Activated naive CD8-positive, alpha-beta T cell treated with anti-CD3 and anti-CD28 coated beads, Interleukin-2, amount 50 U/mL, for 24 hours (primary cell): Measurements from ENCODE around the gene C18orf54.
A peak's percentile ranks its signal among the peaks of the same experiment; 100 is the strongest.
"Not testable (repeated sequence)": the region's sequence is repeated elsewhere in the genome, so short reads cannot be mapped to it uniquely, and the experiment has no call there.

Experiments used
- ATAC-seq: fragments of 150-1000 bp; cut with Tn5 transposase; one replicate; pipeline ENCODE4 v1.10.0; 2021
- DNase-seq: peaks from one replicate; pipeline ENCODE4 v3.0.0; 2021
- H3K27ac Mint-ChIP-seq: one replicate; pipeline ENCODE4 v1.8.0; 2021; ENCODE audit warnings: mild to moderate bottlenecking, mixed read lengths
- H3K27me3 Mint-ChIP-seq: one replicate; pipeline ENCODE4 v1.8.0; 2021; ENCODE audit warnings: mixed read lengths
- H3K36me3 Mint-ChIP-seq: one replicate; pipeline ENCODE4 v1.8.0; 2021; ENCODE audit warnings: low read depth, mixed read lengths
- H3K4me1 Mint-ChIP-seq: one replicate; pipeline ENCODE4 v1.8.0; 2021; ENCODE audit warnings: mixed read lengths
- H3K4me3 Mint-ChIP-seq: one replicate; pipeline ENCODE4 v1.8.0; 2021; ENCODE audit warnings: mild to moderate bottlenecking, moderate library complexity, mixed read lengths
- H3K9me3 Mint-ChIP-seq: one replicate; pipeline ENCODE4 v1.8.0; 2021; ENCODE audit warnings: mixed read lengths

C18orf54 gene

GRCh38 chr18:54359233-54359632, 1.5 kb downstream of the C18orf54 start:
- DNase-seq (no peak), ATAC-seq (no peak)
- Mint-ChIP-seq H3K9me3 (no peaks in the 10 kb centered on the region), H3K4me1 (peaks cover 21% of the 10 kb centered on the region), H3K27ac (no peak overlapping the region), H3K36me3 (peaks cover 14% of the 10 kb centered on the region), H3K27me3 (no peaks in the 10 kb centered on the region), H3K4me3 (peak overlapping the region; percentile 99)

- ATAC-seq = no peak
- Mint-ChIP-seq H3K4me3 (no peak overlapping the region), H3K4me1 (peaks cover 21% of the 10 kb centered on the region), H3K9me3 (no peaks in the 10 kb centered on the region), H3K27me3 (no peaks in the 10 kb centered on the region), H3K36me3 (peaks cover 14% of the 10 kb centered on the region), H3K27ac (no peak overlapping the region)
- DNase-seq = no peak
These were observed 2.7 kb downstream of the C18orf54 start for GRCh38 chr18:54360406-54360805.

- peaks cover 5% of the 10 kb centered on the region for H3K36me3 Mint-ChIP-seq
- H3K27ac Mint-ChIP-seq = no peak overlapping the region
- no peak for ATAC-seq
- H3K4me1 Mint-ChIP-seq = no peaks in the 10 kb centered on the region
- no peak overlapping the region for H3K4me3 Mint-ChIP-seq
- H3K27me3 Mint-ChIP-seq = no peaks in the 10 kb centered on the region
- DNase-seq = no peak
- H3K9me3 Mint-ChIP-seq = no peaks in the 10 kb centered on the region
These were observed 20.4 kb downstream of the C18orf54 start for GRCh38 chr18:54378057-54378456.

- DNase-seq (no peak), ATAC-seq (no peak)
- no peaks in the 10 kb centered on the region for H3K4me1 Mint-ChIP-seq
- H3K36me3 Mint-ChIP-seq = peaks cover 1% of the 10 kb centered on the region
- no peak overlapping the region for H3K27ac Mint-ChIP-seq
- H3K4me3 Mint-ChIP-seq = no peak overlapping the region
- no peaks in the 10 kb centered on the region for H3K9me3 Mint-ChIP-seq
- H3K27me3 Mint-ChIP-seq = no peaks in the 10 kb centered on the region
These were observed 23.9 kb downstream of the C18orf54 start for GRCh38 chr18:54381640-54382039.

DNA sequence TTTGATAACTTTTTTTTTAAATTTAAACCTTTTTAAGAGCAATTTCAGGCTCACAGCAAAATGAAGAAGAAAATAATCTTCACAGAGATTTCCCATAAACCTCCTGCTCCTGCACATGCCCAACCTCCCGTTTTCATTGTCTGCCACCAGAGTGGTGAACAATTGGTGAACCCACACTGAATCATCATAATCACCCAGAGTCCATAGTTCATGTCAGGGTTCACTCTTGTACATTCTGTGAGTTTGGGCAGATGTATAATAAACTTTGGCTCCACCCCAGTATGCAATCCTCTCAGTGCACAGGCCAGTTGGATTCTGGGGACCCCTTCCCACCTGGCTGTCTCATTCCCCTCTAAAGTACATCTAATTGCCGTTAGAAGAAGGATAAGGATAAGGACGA, 24.4 kb downstream of the C18orf54 start:
- Mint-ChIP-seq H3K9me3 (no peaks in the 10 kb centered on the region), H3K27me3 (no peaks in the 10 kb centered on the region), H3K4me3 (no peak overlapping the region), H3K4me1 (no peaks in the 10 kb centered on the region), H3K36me3 (no peaks in the 10 kb centered on the region), H3K27ac (no peak overlapping the region)
- DNase-seq (no peak), ATAC-seq (no peak)

DNA sequence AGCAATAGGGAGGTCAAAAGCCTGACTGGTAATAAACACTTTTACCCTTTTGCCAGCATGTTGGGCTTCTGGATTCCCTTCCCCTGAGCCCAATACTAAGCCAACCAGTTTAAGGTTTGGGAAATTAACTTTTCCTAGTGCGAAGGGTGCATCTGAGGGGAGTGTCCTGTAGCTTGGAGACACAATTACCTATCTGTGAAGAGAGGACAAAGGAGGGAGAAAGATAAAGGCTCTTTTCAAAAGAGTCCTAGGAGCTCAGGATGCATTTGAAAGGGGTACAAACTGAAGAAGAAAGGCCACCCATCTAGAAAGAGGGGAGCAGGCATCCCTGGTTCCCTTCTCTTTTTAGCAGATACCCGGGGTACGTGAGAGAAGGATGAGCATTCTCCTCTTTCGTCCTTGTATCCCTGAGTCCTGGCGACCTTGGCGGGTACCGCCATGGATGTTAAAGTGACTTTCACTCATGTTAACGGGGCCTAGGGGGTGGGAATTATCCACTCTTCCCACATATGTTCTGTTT, 25.1 kb downstream of the C18orf54 start:
- ATAC-seq (no peak), DNase-seq (no peak)
- no peak overlapping the region for H3K27ac Mint-ChIP-seq
- H3K4me1 Mint-ChIP-seq = no peaks in the 10 kb centered on the region
- H3K36me3 Mint-ChIP-seq = no peaks in the 10 kb centered on the region
- no peaks in the 10 kb centered on the region for H3K9me3 Mint-ChIP-seq
- no peak overlapping the region for H3K4me3 Mint-ChIP-seq
- H3K27me3 Mint-ChIP-seq = no peaks in the 10 kb centered on the region

- H3K4me1 Mint-ChIP-seq = peaks cover 8% of the 10 kb centered on the region
- H3K27me3 Mint-ChIP-seq = peaks cover 6% of the 10 kb centered on the region
- H3K4me3 Mint-ChIP-seq = no peak overlapping the region
- no peaks in the 10 kb centered on the region for H3K36me3 Mint-ChIP-seq
- no peaks in the 10 kb centered on the region for H3K9me3 Mint-ChIP-seq
- ATAC-seq (no peak), DNase-seq (no peak)
- no peak overlapping the region for H3K27ac Mint-ChIP-seq
These were observed 28.3 kb downstream of the C18orf54 start for GRCh38 chr18:54386043-54386442.

DNA sequence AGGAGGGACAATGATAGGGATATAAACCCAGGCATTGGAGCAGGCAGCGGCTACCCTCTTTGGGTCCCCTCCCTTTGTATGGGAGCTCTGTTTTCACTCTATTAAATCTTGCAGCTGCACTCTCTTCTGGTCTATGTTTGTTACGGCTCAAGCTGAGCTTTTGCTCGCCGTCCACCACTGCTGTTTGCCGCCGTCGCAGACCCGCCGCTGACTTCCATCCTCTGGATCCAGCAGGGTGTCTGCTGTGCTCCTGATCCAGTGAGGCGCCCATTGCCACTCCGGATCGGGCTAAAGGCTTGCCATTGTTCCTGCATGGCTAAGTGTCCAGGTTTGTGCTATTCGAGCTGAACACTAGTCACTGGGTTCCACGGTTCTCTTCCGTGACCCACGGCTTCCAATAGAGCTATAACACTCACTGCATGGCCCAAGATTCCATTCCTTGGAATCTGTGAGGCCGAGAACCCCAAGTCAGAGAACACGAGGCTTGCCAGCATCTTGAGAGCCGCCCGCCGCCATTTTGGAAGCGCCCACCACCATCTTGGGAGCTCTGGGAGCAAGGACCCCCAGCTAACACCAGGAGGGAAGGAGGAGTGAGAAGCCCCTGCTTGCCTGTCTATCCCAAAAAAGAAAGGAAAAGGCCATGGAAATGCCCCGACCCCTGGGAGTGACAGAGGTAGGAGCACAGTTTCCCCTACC, 29.2 kb downstream of the C18orf54 start:
- DNase-seq, H3K27ac Mint-ChIP-seq, H3K9me3 Mint-ChIP-seq, H3K4me1 Mint-ChIP-seq, ATAC-seq, H3K27me3 Mint-ChIP-seq, H3K4me3 Mint-ChIP-seq, H3K36me3 Mint-ChIP-seq: not testable (repeated sequence)

DNA sequence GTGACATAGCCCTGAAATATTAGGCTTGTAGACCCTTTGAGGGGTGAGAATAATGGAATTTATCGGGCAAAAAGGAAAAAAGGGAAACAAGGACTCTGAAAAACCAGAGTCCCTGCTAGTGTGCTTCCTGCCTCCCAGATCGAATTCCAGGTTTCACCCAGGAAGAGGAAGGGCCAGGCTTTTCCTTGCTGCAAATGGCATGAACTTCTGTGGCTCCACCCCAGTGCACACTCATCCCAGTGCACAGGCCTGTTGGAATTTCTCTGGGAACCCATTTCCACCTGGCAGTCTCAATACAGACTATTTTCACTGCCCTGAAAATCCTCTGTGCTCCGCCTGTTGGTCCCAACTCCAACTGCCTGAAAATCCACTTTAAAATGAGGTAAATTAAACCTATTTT, 29.9 kb downstream of the C18orf54 start:
- Mint-ChIP-seq H3K27ac (no peak overlapping the region), H3K27me3 (peaks cover 6% of the 10 kb centered on the region), H3K9me3 (no peaks in the 10 kb centered on the region), H3K4me1 (peaks cover 8% of the 10 kb centered on the region), H3K4me3 (no peak overlapping the region), H3K36me3 (no peaks in the 10 kb centered on the region)
- DNase-seq (no peak), ATAC-seq (no peak)

GRCh38 chr18:54388203-54389142, 30.8 kb downstream of the C18orf54 start:
- peaks cover 6% of the 10 kb centered on the region for H3K27me3 Mint-ChIP-seq

GRCh38 chr18:54389143-54389505, 31.4 kb downstream of the C18orf54 start:
- H3K36me3 Mint-ChIP-seq = no peaks in the 10 kb centered on the region
- H3K4me3 Mint-ChIP-seq = no peak overlapping the region
- H3K9me3 Mint-ChIP-seq = no peaks in the 10 kb centered on the region
- H3K27me3 Mint-ChIP-seq = peaks cover 6% of the 10 kb centered on the region
- H3K27ac Mint-ChIP-seq = no peak overlapping the region
- ATAC-seq = no peak
- H3K4me1 Mint-ChIP-seq = peaks cover 8% of the 10 kb centered on the region
- DNase-seq = no peak

More at GRCh38 chr18:54388203-54389142, 30.8 kb downstream of the C18orf54 start:
- Mint-ChIP-seq H3K4me3 (no peak overlapping the region), H3K36me3 (no peaks in the 10 kb centered on the region), H3K27ac (peak overlapping the region; percentile 26), H3K9me3 (no peaks in the 10 kb centered on the region), H3K4me1 (peaks cover 8% of the 10 kb centered on the region)
- DNase-seq = peak; percentile 26
- peak; percentile 88 for ATAC-seq

DNA sequence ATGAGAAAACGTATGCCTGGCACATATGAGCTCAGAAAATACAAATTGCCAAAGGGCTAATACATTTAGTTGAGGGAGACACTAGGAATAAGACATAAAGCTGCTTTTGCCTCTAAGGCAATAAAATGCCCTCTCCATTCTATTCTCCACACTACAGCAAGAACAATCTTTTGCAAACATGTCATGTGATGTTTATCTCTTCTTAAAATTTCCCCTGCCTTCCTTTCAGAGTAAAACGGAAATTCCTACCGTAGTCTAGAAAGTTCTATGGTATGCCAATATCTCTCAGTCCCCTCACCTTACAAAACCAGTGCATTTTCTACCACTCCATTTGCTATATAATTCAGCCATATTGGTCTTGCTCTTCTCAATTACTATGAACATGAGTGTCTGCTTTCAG, 33.1 kb downstream of the C18orf54 start:
- H3K27ac Mint-ChIP-seq = no peak overlapping the region

GRCh38 chr18:54392543-54393023, 34.9 kb downstream of the C18orf54 start:
- Mint-ChIP-seq H3K27me3 (peaks cover 9% of the 10 kb centered on the region), H3K4me1 (peaks cover 8% of the 10 kb centered on the region), H3K36me3 (no peaks in the 10 kb centered on the region), H3K4me3 (no peak overlapping the region), H3K9me3 (no peaks in the 10 kb centered on the region), H3K27ac (no peak overlapping the region)
- no peak for ATAC-seq
- DNase-seq = no peak

More for the DNA sequence above, 33.1 kb downstream of the C18orf54 start:
- no peaks in the 10 kb centered on the region for H3K36me3 Mint-ChIP-seq
- no peaks in the 10 kb centered on the region for H3K9me3 Mint-ChIP-seq
- H3K4me3 Mint-ChIP-seq = no peak overlapping the region
- H3K27me3 Mint-ChIP-seq = peaks cover 6% of the 10 kb centered on the region
- H3K4me1 Mint-ChIP-seq = peaks cover 8% of the 10 kb centered on the region
- DNase-seq = no peak
- ATAC-seq = no peak

DNA sequence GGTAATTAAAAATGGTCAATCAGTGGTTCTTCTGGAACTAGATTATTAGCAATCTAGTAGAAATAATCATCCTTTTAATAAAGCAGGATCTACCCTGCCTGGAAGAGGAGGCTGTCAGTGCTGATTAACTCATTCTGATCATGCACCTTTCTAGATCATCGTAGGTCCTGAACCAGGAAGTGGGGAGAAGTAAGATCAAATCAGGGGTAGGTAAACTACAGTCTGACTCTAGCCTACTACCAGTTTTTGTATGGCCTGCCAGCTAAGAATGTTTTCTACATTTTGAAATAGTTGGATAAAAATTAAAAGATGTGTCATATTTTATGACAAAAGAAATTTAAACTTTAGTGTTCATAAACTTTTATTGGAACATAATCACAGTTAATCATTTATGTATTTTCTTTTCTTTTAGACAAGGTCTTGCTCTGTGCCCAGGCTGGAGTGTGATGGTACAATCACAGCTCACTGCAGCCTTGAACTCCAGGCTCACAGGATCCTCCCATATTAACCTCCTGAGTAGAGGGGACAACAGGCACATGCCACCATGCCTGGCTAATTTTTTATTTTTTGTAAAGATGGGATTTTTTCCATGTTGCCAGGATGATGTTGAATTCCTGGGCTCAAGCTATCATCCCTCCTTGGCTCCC, 36.1 kb downstream of the C18orf54 start:
- Mint-ChIP-seq H3K27ac (no peak overlapping the region), H3K27me3 (peaks cover 8% of the 10 kb centered on the region), H3K4me1 (peaks cover 3% of the 10 kb centered on the region), H3K9me3 (no peaks in the 10 kb centered on the region), H3K36me3 (no peaks in the 10 kb centered on the region), H3K4me3 (no peak overlapping the region)
- DNase-seq = no peak
- ATAC-seq = no peak
